ENCODE data around the gene RAB3C. TPM values are rescaled to one million over a fixed set of nuclear protein-coding genes. Genes with fewer than 3 reads are reported as not detected.
A peak's percentile ranks its signal among the peaks of the same experiment; 100 is the strongest.
"Not testable (repeated sequence)": the region's sequence is repeated elsewhere in the genome, so short reads cannot be mapped to it uniquely, and the experiment has no call there.

The RAB3C gene
- total and polyA plus RNA-seq, 2 experiments from 2014 or later, result 15.0 to 30.6 TPM

DNA sequence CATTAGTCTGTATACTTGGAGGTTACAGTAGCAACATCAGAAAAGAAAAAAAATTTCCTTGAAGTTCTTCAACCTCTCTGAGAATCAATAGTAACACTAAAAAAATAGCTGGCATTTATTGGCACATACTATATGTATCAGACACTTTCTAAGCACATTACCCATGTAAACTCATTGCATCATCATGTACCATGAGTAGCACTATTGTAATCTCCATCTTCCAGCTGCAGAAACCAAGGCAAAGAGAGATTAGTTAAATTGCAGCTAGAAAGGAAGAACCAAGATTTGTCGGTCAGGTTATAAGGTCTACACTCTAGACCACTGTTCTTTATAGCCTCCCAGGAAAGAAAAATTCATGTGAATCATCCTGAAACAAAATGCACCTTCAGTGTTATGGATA lies 31.4 kb upstream of the RAB3C start:
- no peak for ATAC-seq
- Mint-ChIP-seq H3K36me3 (ENCODE audit: low read depth) (no peaks in the 10 kb centered on the region), H3K4me1 (no peaks in the 10 kb centered on the region; the same call in 2 of the 3 replicates), H3K9me3 (no peaks in the 10 kb centered on the region; the same call in 2 of the 3 replicates), H3K4me3 (no peak overlapping the region), H3K27me3 (ENCODE audit: insufficient read depth, low read depth, poor library complexity) (no peaks in the 10 kb centered on the region), H3K27ac (no peak overlapping the region)
- H3K4me2 ChIP-seq, result no peak overlapping the region
- no peak overlapping the region for H3K4me3 ChIP-seq
- TF ChIP-seq, protein P1, sequence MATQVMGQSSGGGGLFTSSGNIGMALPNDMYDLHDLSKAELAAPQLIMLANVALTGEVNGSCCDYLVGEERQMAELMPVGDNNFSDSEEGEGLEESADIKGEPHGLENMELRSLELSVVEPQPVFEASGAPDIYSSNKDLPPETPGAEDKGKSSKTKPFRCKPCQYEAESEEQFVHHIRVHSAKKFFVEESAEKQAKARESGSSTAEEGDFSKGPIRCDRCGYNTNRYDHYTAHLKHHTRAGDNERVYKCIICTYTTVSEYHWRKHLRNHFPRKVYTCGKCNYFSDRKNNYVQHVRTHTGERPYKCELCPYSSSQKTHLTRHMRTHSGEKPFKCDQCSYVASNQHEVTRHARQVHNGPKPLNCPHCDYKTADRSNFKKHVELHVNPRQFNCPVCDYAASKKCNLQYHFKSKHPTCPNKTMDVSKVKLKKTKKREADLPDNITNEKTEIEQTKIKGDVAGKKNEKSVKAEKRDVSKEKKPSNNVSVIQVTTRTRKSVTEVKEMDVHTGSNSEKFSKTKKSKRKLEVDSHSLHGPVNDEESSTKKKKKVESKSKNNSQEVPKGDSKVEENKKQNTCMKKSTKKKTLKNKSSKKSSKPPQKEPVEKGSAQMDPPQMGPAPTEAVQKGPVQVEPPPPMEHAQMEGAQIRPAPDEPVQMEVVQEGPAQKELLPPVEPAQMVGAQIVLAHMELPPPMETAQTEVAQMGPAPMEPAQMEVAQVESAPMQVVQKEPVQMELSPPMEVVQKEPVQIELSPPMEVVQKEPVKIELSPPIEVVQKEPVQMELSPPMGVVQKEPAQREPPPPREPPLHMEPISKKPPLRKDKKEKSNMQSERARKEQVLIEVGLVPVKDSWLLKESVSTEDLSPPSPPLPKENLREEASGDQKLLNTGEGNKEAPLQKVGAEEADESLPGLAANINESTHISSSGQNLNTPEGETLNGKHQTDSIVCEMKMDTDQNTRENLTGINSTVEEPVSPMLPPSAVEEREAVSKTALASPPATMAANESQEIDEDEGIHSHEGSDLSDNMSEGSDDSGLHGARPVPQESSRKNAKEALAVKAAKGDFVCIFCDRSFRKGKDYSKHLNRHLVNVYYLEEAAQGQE (IDR thresholded peaks at IDR 0.05; ENCODE audit: unreplicated experiment), result no peak
- TF ChIP-seq EZH2phosphoT487 (IDR thresholded peaks at IDR 0.05; ENCODE audit: unreplicated experiment), result no peak
- no peak for TF ChIP-seq CTCF (conservative IDR thresholded peaks at IDR 0.05; ENCODE audit: low read depth in 2 of 2)
- TF ChIP-seq JUNB (IDR thresholded peaks at IDR 0.05; ENCODE audit: unreplicated experiment), result no peak
- no peak for TF ChIP-seq ZNF114 (CRISPR knock-in tag; IDR thresholded peaks at IDR 0.05)
- H4K20me1 ChIP-seq (replicated peaks; ENCODE audit: insufficient read depth), result no peaks in the 10 kb centered on the region
- H3K4me1 ChIP-seq (ENCODE audit: insufficient read depth), result no peaks in the 10 kb centered on the region
- no peaks in the 10 kb centered on the region for H3K9me2 ChIP-seq (ENCODE audit: insufficient read depth)
- no peaks in the 10 kb centered on the region for H3K36me3 ChIP-seq (ENCODE audit: insufficient read depth)
- no peak overlapping the region for H3K27ac ChIP-seq (ENCODE audit: low read depth)
- no peaks in the 10 kb centered on the region for H3K27me3 ChIP-seq (ENCODE audit: insufficient read depth)
- no peaks in the 10 kb centered on the region for H3K79me2 ChIP-seq (replicated peaks; ENCODE audit: insufficient read depth)
- H2AFZ ChIP-seq, result no peak overlapping the region
- no peak for DNase-seq (ENCODE audit: low spot score)
- H3F3A ChIP-seq (replicated peaks; ENCODE audit: low read depth), result no peaks in the 10 kb centered on the region

DNA sequence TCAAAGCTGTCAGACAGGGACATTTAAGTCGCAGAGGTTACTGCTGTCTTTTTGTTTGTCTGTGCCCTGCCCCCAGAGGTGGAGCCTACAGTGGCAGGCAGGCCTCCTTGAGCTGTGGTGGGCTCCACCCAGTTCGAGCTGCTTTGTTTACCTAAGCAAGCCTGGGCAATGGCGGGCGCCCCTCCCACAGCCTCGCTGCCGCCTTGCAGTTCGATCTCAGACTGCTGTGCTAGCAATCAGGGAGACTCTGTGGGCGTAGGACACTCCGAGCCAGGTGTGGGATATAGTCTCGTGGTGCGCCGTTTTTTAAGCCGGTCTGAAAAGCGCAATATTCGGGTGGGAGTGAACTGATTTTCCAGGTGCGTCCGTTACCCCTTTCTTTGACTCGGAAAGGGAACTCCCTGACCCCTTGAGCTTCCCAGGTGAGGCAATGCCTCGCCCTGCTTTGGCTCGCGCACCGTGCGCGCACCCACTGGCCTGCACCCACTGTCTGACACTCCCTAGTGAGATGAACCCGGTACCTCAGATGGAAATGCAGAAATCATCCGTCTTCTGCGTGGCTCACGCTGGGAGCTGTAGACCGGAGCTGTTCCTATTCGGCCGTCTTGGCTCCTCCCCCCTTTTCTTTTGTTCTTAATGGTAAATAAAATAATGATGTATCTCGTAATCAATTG lies 25.1 kb upstream of the RAB3C start:
- not testable (repeated sequence) for H3K27me3 ChIP-seq (ENCODE audit: insufficient read depth); H3K4me1 ChIP-seq (ENCODE audit: insufficient read depth); H3K79me2 ChIP-seq (replicated peaks; ENCODE audit: insufficient read depth); H3K4me3 Mint-ChIP-seq; H4K20me1 ChIP-seq (replicated peaks; ENCODE audit: insufficient read depth); H3K36me3 ChIP-seq (ENCODE audit: insufficient read depth); H3K27ac ChIP-seq (ENCODE audit: low read depth); ATAC-seq; H3F3A ChIP-seq (replicated peaks; ENCODE audit: low read depth); H3K9me3 Mint-ChIP-seq; H3K4me1 Mint-ChIP-seq; H3K9me2 ChIP-seq (ENCODE audit: insufficient read depth); H3K27ac Mint-ChIP-seq; H3K27me3 Mint-ChIP-seq (ENCODE audit: insufficient read depth, low read depth, poor library complexity); H3K36me3 Mint-ChIP-seq (ENCODE audit: low read depth)
- peak overlapping the region; percentile 51; the same call in 1 of the 2 replicates for H3K4me2 ChIP-seq
- peak; percentile 13 for DNase-seq (ENCODE audit: low spot score)
- peak overlapping the region; percentile 74 for H2AFZ ChIP-seq
- peak overlapping the region; percentile 41; the same call in 1 of the 2 replicates for H3K4me3 ChIP-seq

DNA sequence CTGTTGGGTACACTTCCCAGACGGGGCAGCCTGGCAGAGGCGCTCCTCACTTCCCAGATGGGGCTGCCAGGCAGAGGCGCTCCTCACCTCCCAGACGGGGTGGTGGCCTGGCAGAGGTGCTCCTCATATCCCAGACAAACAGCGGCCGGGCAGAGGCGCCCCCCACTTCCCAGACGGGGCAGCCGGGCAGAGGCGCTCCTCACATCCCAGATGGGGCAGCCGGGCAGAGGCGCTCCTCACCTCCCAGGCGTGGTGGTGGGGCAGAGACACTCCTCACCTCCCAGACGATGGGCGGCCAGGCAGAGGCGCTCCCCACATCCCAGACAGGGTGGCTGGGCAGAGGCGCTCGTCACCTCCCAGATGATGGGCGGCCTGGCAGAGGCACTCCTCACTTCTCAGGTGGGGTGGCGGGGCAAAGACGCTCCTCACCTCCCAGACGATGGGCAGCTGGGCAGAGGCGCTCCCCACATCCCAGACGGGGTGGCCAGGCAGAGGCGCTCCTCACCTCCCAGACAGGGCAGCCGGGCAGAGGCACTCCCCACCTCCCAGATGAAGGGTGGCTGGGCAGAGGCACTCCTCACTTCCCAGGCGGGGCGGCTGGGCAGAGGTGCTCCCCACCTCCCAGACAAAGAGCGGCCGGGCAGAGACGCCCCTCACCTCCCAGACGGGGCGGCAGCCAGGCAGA lies 19.7 kb upstream of the RAB3C start:
- Mint-ChIP-seq H3K36me3 (ENCODE audit: low read depth) (peaks cover 14% of the 10 kb centered on the region; the same call in 2 of the 3 replicates), H3K9me3 (peaks cover 21% of the 10 kb centered on the region; the same call in 2 of the 3 replicates)
- DNase-seq (ENCODE audit: low spot score); H4K20me1 ChIP-seq (replicated peaks; ENCODE audit: insufficient read depth); H3K4me1 ChIP-seq (ENCODE audit: insufficient read depth); H3K4me3 ChIP-seq; H3K36me3 ChIP-seq (ENCODE audit: insufficient read depth); H3K79me2 ChIP-seq (replicated peaks; ENCODE audit: insufficient read depth); H3K4me3 Mint-ChIP-seq; H3F3A ChIP-seq (replicated peaks; ENCODE audit: low read depth); H3K9me2 ChIP-seq (ENCODE audit: insufficient read depth); H3K27me3 ChIP-seq (ENCODE audit: insufficient read depth); H3K27me3 Mint-ChIP-seq (ENCODE audit: insufficient read depth, low read depth, poor library complexity); H3K4me2 ChIP-seq; H3K4me1 Mint-ChIP-seq; ATAC-seq; H2AFZ ChIP-seq; H3K27ac ChIP-seq (ENCODE audit: low read depth); H3K27ac Mint-ChIP-seq: not testable (repeated sequence)

GRCh38 chr5:58564043-58564832 lies 18.6 kb upstream of the RAB3C start:
- H3K27ac ChIP-seq (ENCODE audit: low read depth); H2AFZ ChIP-seq; H3K36me3 ChIP-seq (ENCODE audit: insufficient read depth); H3F3A ChIP-seq (replicated peaks; ENCODE audit: low read depth); H3K9me2 ChIP-seq (ENCODE audit: insufficient read depth); H3K79me2 ChIP-seq (replicated peaks; ENCODE audit: insufficient read depth); ATAC-seq; H3K4me1 Mint-ChIP-seq; H3K27me3 Mint-ChIP-seq (ENCODE audit: insufficient read depth, low read depth, poor library complexity); H3K4me3 Mint-ChIP-seq; H3K27me3 ChIP-seq (ENCODE audit: insufficient read depth); H4K20me1 ChIP-seq (replicated peaks; ENCODE audit: insufficient read depth); H3K4me2 ChIP-seq; H3K27ac Mint-ChIP-seq; H3K4me1 ChIP-seq (ENCODE audit: insufficient read depth); DNase-seq (ENCODE audit: low spot score); H3K4me3 ChIP-seq: not testable (repeated sequence)
- Mint-ChIP-seq H3K36me3 (ENCODE audit: low read depth) (peaks cover 14% of the 10 kb centered on the region; the same call in 2 of the 3 replicates), H3K9me3 (peaks cover 21% of the 10 kb centered on the region; the same call in 2 of the 3 replicates)
